Stimulated activated CD4-positive, alpha-beta T cell treated with anti-CD3 and anti-CD28 coated beads, Interleukin-2, amount 100 ng/mL, for 48 hours (primary cell): ENCODE measurements around the gene MRPL58.
"Not testable (repeated sequence)": the region's sequence is repeated elsewhere in the genome, so short reads cannot be mapped to it uniquely, and the experiment has no call there.

Experiments used
- DNase-seq, 2 donors: peaks; one replicate each; pipeline ENCODE4 v3.0.0-alpha.2; 2020

The MRPL58 gene

DNA sequence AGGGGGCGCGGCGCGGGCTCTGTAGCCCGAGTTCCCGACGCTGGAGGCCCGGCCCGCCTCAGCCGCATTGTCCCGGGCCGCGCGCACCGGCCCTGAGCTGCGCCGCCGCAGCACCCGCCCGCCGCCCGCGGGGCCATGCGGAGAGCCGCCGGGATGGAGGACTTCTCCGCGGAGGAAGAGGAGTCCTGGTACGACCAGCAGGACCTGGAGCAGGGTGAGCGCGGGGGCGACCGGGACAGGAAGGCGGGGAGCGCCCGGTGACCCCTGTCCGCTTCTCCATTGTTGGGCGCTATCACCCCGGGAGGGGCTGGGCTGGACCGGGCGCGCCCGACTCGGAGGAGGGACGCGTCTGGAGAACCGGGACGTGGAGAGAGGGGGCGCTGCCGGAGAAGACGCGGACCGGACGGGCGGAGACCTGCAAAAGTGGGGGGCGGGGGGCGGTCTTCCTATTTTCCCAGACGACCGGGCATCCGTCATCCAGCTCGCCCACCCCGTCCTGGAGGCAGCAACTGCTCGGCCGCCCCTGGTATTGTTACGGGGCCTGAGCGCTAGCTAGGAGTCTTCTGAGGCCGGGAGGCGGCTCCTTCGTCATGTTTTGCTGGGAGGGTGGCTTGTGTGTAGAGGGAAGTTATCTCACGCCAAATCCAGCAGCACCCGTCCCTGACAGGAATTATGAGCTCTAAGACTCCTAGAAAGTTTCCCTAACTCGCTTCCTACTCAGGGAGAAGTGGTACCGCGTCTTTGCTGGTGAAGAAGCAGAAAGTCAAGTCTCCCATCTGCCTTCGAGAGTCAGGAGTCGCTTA lies 24.4 kb upstream of the MRPL58 start:
- no peak for DNase-seq

GRCh38 chr17:74990581-74991105 lies 21.8 kb upstream of the MRPL58 start:
- no peak for DNase-seq

- no peak for DNase-seq
Observed at GRCh38 chr17:74992223-74992622, 20.2 kb upstream of the MRPL58 start.

DNA sequence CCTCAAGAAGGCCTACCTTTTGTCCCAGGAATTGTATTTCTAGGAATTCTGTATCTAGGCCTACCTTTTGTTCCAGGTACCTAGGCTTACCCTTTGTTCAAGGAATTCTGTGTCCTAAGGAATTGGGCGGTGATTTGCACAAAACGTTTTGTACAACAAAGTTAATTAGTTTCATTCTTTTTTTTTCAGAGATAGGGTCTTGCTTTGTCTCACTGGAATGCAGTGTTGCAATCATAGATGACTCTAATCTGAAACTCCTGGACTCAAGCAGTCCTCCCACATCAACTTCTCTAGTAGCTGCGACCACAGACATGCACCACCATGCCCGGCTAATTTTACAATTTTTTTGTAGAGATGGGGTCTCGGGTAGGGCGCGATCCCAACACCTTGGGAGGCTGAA lies 18.0 kb upstream of the MRPL58 start:
- DNase-seq = no peak

DNA sequence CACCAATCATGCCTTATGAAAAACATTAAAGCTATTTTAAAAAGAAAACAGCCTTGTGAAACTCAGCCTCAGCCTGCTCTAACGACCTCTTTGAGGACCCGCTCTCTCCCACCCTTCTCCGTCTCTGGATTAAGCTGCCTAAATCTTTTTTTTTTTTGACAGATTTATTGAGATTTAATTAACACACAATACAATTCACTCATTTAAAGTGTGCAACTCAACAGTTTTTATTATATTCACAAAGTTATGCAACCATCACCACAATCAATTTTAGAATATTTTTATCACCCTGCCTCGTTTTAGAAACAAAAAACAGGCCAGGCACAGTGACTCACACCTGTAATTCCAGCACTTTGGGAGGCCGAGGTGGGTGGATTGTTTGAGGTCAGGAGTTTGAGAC lies 16.6 kb upstream of the MRPL58 start:
- no peak for DNase-seq

DNA sequence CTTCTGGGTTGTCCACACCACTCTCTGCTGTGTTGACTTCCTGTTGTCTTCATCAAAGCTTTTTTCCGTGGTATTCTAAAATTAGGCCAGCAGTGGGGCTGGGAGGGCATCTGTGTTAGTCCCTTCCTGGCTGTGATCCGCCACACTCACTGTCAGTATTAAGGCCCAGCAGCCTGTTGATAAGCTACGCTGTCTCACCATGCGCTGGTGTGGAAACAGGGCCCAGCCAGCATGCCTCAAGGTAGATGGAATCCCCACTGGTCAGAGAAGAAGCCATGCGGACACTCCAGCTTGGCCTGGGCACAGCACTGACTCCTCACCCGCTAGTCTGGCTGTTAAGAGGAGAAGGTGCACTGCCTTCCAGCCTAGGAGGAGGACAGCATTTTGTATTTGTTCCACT lies 13.7 kb upstream of the MRPL58 start:
- no peak for DNase-seq

GRCh38 chr17:74999523-74999922 lies 12.9 kb upstream of the MRPL58 start:
- no peak for DNase-seq

GRCh38 chr17:75001915-75002843 lies 10.3 kb upstream of the MRPL58 start:
- no peak for DNase-seq

GRCh38 chr17:75003070-75003956 lies 9.2 kb upstream of the MRPL58 start:
- no peak for DNase-seq

DNA sequence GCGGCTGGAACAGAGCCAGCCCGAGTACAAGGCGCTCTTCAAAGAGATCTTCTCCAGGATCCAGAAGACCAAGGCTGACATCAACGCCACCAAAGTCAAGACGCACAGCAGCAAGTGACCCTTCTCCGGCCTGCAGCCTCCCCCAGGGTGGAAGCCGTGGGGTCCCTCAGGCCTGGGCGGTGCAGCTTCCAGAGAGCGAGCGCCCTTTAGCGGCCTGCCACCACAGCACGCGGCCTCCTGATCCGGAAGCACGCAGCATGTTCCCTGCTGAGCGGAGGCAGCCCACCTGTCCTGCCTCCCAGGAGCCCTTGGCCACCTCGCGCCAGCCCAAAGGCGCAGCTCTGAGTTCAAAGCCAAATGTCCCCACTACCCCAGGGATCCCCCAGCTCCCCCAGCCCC lies 8.5 kb upstream of the MRPL58 start:
- DNase-seq = no peak

GRCh38 chr17:75004371-75004770 lies 8.1 kb upstream of the MRPL58 start:
- no peak for DNase-seq

DNA sequence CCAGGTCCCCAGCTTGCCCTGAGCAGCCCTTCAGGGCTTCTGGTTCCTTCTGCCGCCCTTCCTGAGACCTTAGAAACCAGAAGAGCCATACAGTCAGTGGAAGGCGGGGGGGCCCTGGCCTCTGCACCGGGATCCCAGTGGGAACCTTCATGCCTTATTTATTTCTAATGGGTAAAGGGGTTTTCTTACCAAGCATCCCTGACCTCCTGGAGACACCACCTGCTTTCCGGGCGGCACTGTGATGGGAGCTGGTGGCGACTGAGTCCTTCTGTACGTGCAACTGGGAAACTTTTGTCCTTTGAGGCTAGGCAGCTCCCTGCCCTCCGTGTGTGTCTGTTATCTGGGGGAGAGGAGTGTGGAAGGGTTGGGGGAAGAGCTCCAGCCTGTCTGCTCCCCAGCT lies 7.2 kb upstream of the MRPL58 start:
- DNase-seq = no peak

DNA sequence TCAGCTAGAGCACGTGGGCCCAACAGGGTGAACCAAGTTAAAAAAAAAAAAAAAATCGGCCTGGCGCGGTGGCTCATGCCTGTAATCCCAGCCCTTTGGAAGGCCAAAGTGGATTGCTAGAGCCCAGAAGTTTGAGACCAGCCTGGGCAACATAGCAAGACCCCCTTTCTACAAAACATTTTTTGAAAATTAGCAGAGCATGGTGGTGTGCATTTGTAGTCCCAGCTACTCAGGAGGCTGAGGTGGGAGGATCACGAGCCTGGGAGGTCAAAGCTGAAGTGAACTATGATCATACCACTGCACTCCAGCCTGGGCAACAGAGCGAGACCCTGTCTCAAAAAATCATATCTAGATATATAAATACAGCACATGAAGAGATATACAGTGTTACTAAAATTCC lies 6.4 kb upstream of the MRPL58 start:
- not testable (repeated sequence) for DNase-seq

DNA sequence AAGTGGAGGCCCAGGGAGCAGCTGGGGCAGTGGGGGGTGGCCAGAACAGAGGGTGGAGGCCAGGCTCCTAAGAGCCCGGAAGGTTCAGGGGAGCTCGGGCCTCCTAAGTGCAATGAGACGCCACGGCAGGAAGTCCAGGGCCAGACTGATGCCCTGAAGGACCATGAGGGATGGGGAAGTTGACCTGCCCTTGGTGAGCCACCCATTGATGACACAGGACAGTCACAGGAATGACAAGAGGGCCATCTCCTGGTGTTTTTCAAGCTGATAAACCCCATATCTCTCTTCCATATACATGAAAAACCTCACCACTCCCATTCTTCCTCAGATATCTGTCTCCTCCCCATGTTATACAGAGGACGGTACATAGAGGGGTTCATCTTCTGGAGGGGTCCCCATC lies 5.8 kb upstream of the MRPL58 start:
- no peak for DNase-seq

DNA sequence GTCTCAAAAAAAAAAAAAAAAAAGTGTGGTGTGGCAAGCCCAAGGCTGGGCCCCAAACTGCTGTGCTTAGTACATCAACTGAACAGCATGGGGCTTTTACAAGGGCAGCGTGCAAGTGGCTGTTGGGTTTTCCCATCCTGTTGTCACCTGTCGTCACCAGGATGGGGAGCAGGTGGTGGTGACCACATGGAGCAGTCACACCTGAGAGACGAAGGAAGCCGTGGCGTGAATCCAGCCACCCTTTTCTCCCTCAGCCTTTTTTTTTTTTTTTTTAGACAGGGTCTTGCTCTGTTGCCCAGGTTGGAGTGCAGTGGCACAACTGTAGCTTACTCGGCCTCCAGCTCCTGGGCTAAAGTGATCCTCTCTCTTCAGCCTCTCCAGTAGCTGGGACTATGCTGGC lies 4.1 kb upstream of the MRPL58 start:
- no peak for DNase-seq

DNA sequence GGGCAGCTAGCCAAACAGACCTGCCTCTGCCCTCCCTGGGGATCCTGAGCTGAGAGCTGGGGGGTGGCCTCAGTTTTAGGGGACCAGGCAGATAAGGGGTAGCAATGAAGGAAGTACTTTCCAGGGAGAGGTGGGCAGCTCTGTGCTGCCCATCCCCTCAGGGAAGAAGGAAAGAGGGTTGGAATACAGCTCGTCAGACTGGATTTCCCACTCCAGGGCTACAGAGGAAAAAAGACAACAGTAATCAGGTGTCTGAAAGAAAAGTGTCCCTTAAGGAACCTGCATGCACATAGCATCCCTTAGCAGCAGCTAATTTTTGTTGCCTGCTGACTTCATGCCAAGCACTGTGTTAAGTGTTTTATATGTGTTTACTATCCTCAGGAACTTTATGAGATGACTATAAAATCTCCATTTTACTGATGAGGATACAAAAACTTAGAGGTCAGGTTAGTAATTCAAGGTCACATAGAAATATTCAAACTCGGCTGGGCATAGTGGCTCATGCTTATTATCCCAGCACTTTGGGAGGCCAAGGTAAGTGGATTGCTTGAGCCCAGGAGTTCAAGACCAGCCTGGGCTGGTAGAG lies 3.2 kb upstream of the MRPL58 start:
- no peak for DNase-seq

- peak in 1 of 2 donors; percentile 18 for DNase-seq
Observed at GRCh38 chr17:75010683-75011400, 1.6 kb upstream of the MRPL58 start.

GRCh38 chr17:75011401-75012095 lies 922 bp upstream of the MRPL58 start:
- DNase-seq = no peak

DNA sequence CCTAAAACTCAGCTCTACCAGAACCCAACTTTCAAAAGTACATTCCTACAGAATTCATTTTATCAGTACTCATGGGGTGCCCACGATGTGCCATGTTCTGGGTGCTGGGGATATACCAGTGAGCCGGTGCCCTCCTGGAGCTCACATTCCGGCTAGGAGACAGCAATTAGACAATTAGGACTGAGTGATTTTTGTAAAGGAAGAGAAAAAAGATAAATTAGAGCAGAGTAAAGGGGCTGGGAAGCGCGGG lies 449 bp upstream of the MRPL58 start:
- DNase-seq = no peak

DNA sequence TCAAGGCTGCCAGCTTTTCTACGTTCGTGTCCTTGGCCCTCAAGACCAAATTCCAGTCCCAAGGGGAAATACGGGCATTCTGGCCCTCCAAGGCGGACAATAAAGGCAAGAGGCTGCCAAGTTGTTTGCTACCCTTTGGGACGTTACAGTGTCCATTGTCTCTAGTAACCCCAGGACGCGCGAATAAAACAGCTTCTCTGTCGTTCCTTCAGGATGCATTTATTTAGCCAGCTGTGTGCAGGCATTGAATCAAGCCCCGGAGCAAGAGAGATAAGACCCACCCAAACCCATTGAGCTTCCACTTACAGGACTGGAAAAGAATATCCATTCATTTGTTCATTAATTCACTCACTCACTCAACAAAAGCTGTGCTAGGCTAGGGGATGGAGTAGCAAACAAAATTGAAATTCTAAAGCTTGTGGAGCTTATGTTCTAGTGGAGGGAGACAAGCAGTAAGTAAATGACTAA lies 656 bp downstream of the MRPL58 start:
- DNase-seq = no peak

- DNase-seq = no peak
Observed at GRCh38 chr17:75019146-75019545, 6.7 kb downstream of the MRPL58 start.
